Activated CD8-positive, alpha-beta memory T cell treated with anti-CD3 and anti-CD28 coated beads, Interleukin-2, amount 50 U/mL, for 4 hours (primary cell): Measurements from ENCODE around the gene IGF2.
"Not testable (repeated sequence)": the region's sequence is repeated elsewhere in the genome, so short reads cannot be mapped to it uniquely, and the experiment has no call there.

Experiments used
- DNase-seq: peaks from one replicate; pipeline ENCODE4 v3.0.0-alpha.2; 2020

Gene IGF2

GRCh38 chr11:2139123-2139521 is at the start of gene IGF2:
IGF2 (minus strand) TSS chr11:2139389; CDS start chr11:2135523, 3,866 bp downstream.
- no peak for DNase-seq

GRCh38 chr11:2188745-2189144 is 49.6 kb upstream of the IGF2 start:
- no peak for DNase-seq

- DNase-seq: no peak
Measured at GRCh38 chr11:2187280-2187707, 48.1 kb upstream of the IGF2 start.

GRCh38 chr11:2186669-2187279 is 47.6 kb upstream of the IGF2 start:
- DNase-seq: peak; percentile 52

- DNase-seq: no peak
Measured at GRCh38 chr11:2185324-2186085, 46.3 kb upstream of the IGF2 start.

- no peak for DNase-seq
Measured at GRCh38 chr11:2182692-2183474, 43.7 kb upstream of the IGF2 start.

- no peak for DNase-seq
Measured at GRCh38 chr11:2182075-2182474, 42.9 kb upstream of the IGF2 start.

GRCh38 chr11:2180789-2181370 is 41.7 kb upstream of the IGF2 start:
- DNase-seq: no peak

- no peak for DNase-seq
Measured at GRCh38 chr11:2180347-2180746, 41.2 kb upstream of the IGF2 start.

- no peak for DNase-seq
Measured at GRCh38 chr11:2179516-2179915, 40.3 kb upstream of the IGF2 start.

GRCh38 chr11:2178906-2179494 is 39.8 kb upstream of the IGF2 start:
- DNase-seq: no peak

GRCh38 chr11:2178055-2178773 is 39.0 kb upstream of the IGF2 start:
- not testable (repeated sequence) for DNase-seq

GRCh38 chr11:2177076-2177475 is 37.9 kb upstream of the IGF2 start:
- DNase-seq: no peak

- DNase-seq: no peak
Measured at GRCh38 chr11:2176389-2176900, 37.3 kb upstream of the IGF2 start.

- no peak for DNase-seq
Measured at GRCh38 chr11:2175659-2176058, 36.5 kb upstream of the IGF2 start.

GRCh38 chr11:2174361-2174760 is 35.2 kb upstream of the IGF2 start:
- DNase-seq: no peak

- DNase-seq: no peak
Measured at GRCh38 chr11:2173761-2174160, 34.6 kb upstream of the IGF2 start.

GRCh38 chr11:2173150-2173693 is 34.0 kb upstream of the IGF2 start:
- no peak for DNase-seq

GRCh38 chr11:2172676-2173075 is 33.5 kb upstream of the IGF2 start:
- no peak for DNase-seq

- no peak for DNase-seq
Measured at GRCh38 chr11:2171591-2172003, 32.4 kb upstream of the IGF2 start, which contains the start of gene TH. TH (minus strand) TSS chr11:2171815; CDS start chr11:2171786, 29 bp downstream.
